BJ (cell line): Measurements from ENCODE around the gene GTPBP3. TPM values are rescaled to one million over a fixed set of nuclear protein-coding genes. Genes with fewer than 3 reads are reported as not detected.

Experiments
- CTCF ChIA-PET: fragments of 350-600 bp; formaldehyde crosslinking; extraction: SDS; loops from one replicate; lab custom pipeline; 2021; ENCODE audit warnings: antibody characterized with exemption, inconsistent platforms; lab: Yijun Ruan, JAX
- POLR2A ChIA-PET: fragments of 300-600 bp; sonication (Branson Sonifier 250); formaldehyde crosslinking; extraction: SDS; loops from one replicate; lab custom pipeline; 2021; ENCODE audit warnings: antibody characterized with exemption; lab: Charles Lee
- DNase-seq: peaks from one replicate; pipeline ENCODE4 v3.0.0-alpha.2; 2011; ENCODE audit warnings: low read depth
- H3K27me3 ChIP-seq: 2 replicates; pipeline ENCODE4 v1.6.0; 2011; ENCODE audit warnings: low read length; ENCODE audit not compliant: control insufficient read depth, insufficient read depth
- H3K36me3 ChIP-seq: 2 replicates; pipeline ENCODE4 v1.5.1; 2011; ENCODE audit warnings: low read length; ENCODE audit not compliant: control insufficient read depth, insufficient read depth
- H3K4me3 ChIP-seq: 2 replicates; pipeline ENCODE4 v1.5.1; 2011; ENCODE audit warnings: low read depth, mild to moderate bottlenecking, control low read depth, low read length
- polyA plus RNA-seq: library from polyadenylated mRNA; depleted of rRNA; stranded (reverse); fragments of >200 nt; gene quantifications from 2 replicates; pipeline ENCODE4 v1.2.3, GENCODE V29; 2011
- TF ChIP-seq, protein P1 (sequence below): IDR thresholded peaks from 2 replicates; pipeline ENCODE4 v1.5.1; 2011; ENCODE audit warnings: low read depth, mild to moderate bottlenecking, control low read depth, inconsistent platforms, low read length, moderate library complexity; ENCODE audit not compliant: insufficient read depth

Gene GTPBP3
- polyA plus RNA-seq, 1 experiment, result 6.3 TPM

DNA sequence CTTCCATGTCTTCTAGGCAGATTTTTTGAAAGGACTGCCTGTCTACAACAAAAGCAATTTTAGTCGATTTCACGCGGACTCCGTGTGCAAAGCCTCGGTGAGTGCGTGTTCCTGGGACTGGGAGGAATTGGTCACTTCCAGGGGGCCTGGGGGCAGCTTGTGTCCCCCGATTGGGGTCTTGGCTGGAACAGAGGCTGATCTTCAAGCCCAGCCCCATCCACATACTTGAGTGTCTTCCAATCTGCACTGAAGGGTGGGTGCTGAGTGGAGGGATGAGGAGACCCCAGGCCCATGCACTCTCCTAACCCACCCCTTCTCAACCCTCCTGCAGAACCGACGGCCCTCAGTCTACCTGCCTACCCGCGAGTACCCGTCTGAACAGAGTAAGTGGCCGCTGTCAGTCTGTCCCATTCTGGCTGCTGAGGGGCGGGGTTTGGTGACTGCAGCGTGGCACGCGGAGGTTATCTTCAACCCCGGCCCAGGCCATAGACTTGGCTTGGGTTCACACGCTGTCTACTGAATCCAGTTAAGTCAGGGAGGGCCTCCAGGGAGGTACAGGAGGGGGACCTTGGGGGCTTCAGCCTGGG lies 23.3 kb upstream of the GTPBP3 start:
- H3K36me3 ChIP-seq, result peaks cover 16% of the 10 kb centered on the region
- no peaks in the 10 kb centered on the region for H3K27me3 ChIP-seq
- H3K4me3 ChIP-seq, result no peak overlapping the region
- DNase-seq, result no peak
- CTCF ChIA-PET, result no interaction called here
- TF ChIP-seq, protein P1, sequence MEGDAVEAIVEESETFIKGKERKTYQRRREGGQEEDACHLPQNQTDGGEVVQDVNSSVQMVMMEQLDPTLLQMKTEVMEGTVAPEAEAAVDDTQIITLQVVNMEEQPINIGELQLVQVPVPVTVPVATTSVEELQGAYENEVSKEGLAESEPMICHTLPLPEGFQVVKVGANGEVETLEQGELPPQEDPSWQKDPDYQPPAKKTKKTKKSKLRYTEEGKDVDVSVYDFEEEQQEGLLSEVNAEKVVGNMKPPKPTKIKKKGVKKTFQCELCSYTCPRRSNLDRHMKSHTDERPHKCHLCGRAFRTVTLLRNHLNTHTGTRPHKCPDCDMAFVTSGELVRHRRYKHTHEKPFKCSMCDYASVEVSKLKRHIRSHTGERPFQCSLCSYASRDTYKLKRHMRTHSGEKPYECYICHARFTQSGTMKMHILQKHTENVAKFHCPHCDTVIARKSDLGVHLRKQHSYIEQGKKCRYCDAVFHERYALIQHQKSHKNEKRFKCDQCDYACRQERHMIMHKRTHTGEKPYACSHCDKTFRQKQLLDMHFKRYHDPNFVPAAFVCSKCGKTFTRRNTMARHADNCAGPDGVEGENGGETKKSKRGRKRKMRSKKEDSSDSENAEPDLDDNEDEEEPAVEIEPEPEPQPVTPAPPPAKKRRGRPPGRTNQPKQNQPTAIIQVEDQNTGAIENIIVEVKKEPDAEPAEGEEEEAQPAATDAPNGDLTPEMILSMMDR, result no peak
- POLR2A ChIA-PET, result no interaction called here

DNA sequence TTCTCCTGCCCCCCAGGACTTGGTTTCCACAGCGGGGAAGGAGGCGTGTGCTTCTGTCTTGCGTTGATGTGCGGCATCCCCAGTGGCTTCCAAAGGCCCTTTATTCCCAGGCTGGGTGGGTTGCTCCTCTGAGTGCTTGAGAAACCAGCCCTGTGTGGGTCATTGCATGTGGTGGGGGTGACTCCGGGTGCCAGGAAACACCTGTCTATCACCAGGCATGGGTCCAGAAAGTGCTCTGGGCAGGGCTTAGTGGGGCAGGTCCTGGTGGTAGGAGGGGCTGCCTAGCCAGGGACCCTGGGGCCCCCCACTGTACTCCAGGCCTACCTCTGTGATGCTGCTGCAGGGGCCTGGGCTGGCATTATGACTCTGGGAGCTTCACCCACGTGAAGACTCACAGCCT lies 18.4 kb upstream of the GTPBP3 start:
- DNase-seq, result no peak
- Histone ChIP-seq H3K4me3 (no peak overlapping the region), H3K27me3 (no peaks in the 10 kb centered on the region), H3K36me3 (peaks cover 29% of the 10 kb centered on the region)
- TF ChIP-seq, protein P1, result no peak
- ChIA-PET POLR2A (no interaction called here), CTCF (no interaction called here)

DNA sequence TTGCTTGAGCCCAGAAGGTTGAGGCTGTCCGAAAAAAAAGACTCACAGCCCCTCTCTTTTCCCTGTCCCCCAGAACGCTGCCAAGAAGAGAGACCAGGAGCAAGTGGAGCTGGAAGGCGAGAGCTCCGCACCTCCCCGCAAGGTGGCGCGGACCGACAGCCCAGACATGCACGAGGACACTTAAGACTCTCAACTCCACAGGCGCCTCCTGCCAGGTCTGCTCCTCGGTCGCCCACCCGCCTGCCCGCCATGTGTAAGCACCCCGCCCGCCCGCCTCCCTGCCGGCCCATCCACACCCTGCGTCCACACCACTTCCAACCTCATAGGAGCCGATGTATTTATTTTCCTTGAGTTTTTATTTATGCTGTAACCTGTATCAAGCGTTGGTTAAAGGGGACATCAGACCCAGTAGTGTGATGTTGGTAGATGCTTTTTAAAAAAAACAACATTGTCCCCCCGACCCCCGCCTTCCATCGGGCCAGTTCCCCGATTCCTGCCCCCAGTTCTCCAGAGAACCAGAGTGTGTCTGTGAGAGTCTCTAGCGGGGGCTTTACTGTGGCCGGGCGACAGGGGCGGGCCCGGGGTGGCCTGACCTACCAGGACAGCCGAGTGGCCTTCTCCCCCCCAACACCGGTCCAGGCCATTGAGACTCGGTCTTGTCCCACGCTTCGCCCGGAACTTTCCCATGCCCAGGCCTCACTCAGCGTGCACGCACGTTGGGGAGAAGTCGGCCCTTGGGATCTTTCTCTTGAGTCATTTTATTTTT lies 17.7 kb upstream of the GTPBP3 start:
- Histone ChIP-seq H3K4me3 (no peak overlapping the region), H3K36me3 (peaks cover 22% of the 10 kb centered on the region), H3K27me3 (no peaks in the 10 kb centered on the region)
- TF ChIP-seq, protein P1, result no peak
- DNase-seq, result no peak
- ChIA-PET CTCF (interaction anchor here (0.6 kb wide), 1 partner anchor 14 kb away, joined by 3 read pairs; no protein-coding TSS in a partner anchor), POLR2A (no interaction called here)

DNA sequence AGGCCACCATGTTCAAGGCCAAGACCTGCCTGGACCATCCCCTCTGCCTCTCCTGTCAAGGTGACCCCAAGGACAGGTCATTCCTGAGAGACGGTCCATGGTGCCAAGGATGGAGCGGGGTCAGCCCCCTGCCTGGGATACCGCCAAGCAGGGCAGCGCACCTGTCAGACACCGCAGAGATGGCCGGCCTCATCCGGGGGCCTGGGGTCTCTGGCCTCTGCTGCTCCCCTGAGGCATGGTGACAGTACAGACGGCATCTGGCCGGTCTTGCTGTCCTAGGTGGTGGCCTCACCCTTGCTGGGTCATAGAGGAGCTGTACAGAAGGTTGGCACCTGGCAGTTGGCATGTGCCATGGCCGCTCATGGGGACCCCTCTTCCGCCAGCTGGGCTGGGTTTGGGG lies 16.9 kb upstream of the GTPBP3 start:
- Histone ChIP-seq H3K27me3 (no peaks in the 10 kb centered on the region), H3K36me3 (peaks cover 19% of the 10 kb centered on the region), H3K4me3 (no peak overlapping the region)
- POLR2A ChIA-PET, result no interaction called here
- CTCF ChIA-PET, result interaction anchor here (0.6 kb wide), 1 partner anchor 66 kb away, joined by 3 read pairs; no protein-coding TSS in a partner anchor
- TF ChIP-seq, protein P1, result no peak
- DNase-seq, result no peak

DNA sequence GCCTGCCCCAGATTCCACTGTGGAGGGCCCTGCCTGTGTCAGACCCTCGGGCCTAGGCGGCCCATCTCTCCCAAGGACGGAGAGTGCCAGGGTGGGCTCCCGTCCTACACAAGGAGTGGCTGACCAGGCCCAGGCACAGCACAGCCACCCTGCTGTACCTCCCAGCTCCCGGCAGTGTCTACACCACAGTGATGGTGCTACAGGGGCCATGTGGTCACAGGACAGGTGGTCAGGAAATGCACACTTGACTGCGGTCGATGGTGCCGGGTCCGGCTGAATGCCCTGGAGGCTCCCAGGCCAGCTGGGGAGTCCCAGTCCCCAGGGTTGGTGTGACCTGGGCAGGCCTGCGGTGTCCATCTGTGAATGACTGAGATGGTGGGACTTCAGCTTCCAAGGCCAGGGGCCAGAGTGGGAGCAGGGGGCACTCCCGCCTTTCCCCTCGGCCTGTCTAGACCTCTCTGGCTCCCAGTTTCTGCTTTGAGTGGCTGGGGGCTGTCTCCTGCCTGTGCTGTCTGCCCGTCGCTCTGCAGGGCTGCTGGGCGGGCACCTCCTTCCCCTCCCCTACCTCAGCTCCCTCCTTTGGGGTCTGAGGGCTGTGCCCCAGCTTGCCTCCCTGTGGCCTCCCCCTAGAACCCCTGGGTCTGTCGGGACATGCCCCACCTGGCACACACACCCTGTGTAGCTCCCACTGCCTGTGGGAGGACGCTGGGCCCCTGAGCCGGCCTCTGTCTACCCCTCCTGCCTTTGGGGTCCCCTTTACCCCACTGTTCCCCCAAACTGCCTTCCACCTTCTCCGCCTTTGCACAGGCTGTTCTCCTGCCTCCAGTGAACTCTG lies 15.5 kb upstream of the GTPBP3 start:
- Histone ChIP-seq H3K4me3 (no peak overlapping the region), H3K27me3 (no peaks in the 10 kb centered on the region), H3K36me3 (peaks cover 14% of the 10 kb centered on the region)
- ChIA-PET CTCF (no interaction called here), POLR2A (interaction anchor here (0.5 kb wide), 1 partner anchor 10 kb away, joined by 3 read pairs; no protein-coding TSS in a partner anchor)
- no peak for DNase-seq
- TF ChIP-seq, protein P1, result no peak
